K562 (cell line): Measurements from ENCODE around the gene ZFX. TPM values are rescaled to one million over a fixed set of nuclear protein-coding genes. Genes with fewer than 3 reads are reported as not detected.

Experiments used
- DDX20 ChIP-seq: fragments of 450-650 bp; IDR thresholded peaks from 2 replicates; pipeline ENCODE4 v1.6.1; 2016; ENCODE audit warnings: missing genetic modification characterization, low read depth, mild to moderate bottlenecking, missing compliant biosample characterization, moderate library complexity
- RBM34 ChIP-seq: fragments of 200-400 bp; formaldehyde crosslinking; IDR thresholded peaks from 2 replicates; pipeline ENCODE4 v1.6.1; 2018; ENCODE audit warnings: low read length, borderline replicate concordance; ENCODE audit not compliant: insufficient read depth
- SIN3A ChIP-seq, 2 experiments: fragments of 150-350 bp in 1 of 2; IDR thresholded peaks; 2 replicates each; pipeline ENCODE4 v1.6.1; 2011 to 2016; ENCODE audit warnings: borderline replicate concordance in 2 of 2, low read depth in 2 of 2, low read length in 2 of 2, mild to moderate bottlenecking in 2 of 2, moderate library complexity in 2 of 2; ENCODE audit not compliant: control insufficient read depth in 1 of 2
- SMC3 ChIP-seq: conservative IDR thresholded peaks from 2 replicates; pipeline ENCODE4 v1.6.1; 2011; ENCODE audit warnings: low read depth, low read length, improper control_type of control experiment; ENCODE audit not compliant: insufficient read depth
- ZFX ChIP-seq: sonication (generic); formaldehyde crosslinking; IDR thresholded peaks from 2 replicates; pipeline ENCODE4 v1.8.0; 2022; ENCODE audit warnings: mild to moderate bottlenecking, missing genetic modification reagents, moderate library complexity
- ZNF436 ChIP-seq: fragments of 250-450, 450-650 bp; sonication (Bioruptor Pico); formaldehyde crosslinking; IDR thresholded peaks from 2 replicates; pipeline ENCODE4 v1.7.0; 2020; ENCODE audit warnings: mild to moderate bottlenecking
- polyA plus RNA-seq, 8 experiments: library from polyadenylated mRNA; depleted of rRNA in 4 of 8; stranded (reverse) in 5 of 8; unstranded in 3 of 8; fragments of >200 nt; fragmentation: Nextera tagmentation in 2 of 8; fragmentation: Illumina TruSeq in 1 of 8; extraction: Ambion mirVana in 2 of 8; extraction: Trizol in 1 of 8; gene quantifications; 2 replicates each; pipeline versions ENCODE4 v1.2.1 to v1.2.3, GENCODE V29; 2011 to 2014; ENCODE audit warnings: inconsistent platforms in 1 of 8, missing spikeins in 1 of 8
- total RNA-seq, 7 experiments: library from RNA; depleted of rRNA in 6 of 7; stranded (reverse); fragments of >200 nt in 6 of 7; fragmentation: Illumina TruSeq in 2 of 7; extraction: Trizol in 2 of 7; gene quantifications; 2 replicates each; pipeline versions ENCODE4 v1.2.1 to v1.2.3, GENCODE V29; 2011 to 2021; ENCODE audit warnings: low replicate concordance in 1 of 7
- TF ChIP-seq, protein P1 (sequence below), 2 experiments: fragments of 450-650 bp in 1 of 2; IDR thresholded peaks; 2 replicates each; pipeline ENCODE4 v1.6.1; 2011 to 2017; ENCODE audit warnings: low read depth in 2 of 2, antibody characterized with exemption in 1 of 2, borderline replicate concordance in 1 of 2, low read length in 1 of 2, mild to moderate bottlenecking in 1 of 2, mixed read lengths in 1 of 2; ENCODE audit not compliant: control insufficient read depth in 1 of 2
- TF ChIP-seq, protein P2 (sequence below): fragments of 200-600 bp; sonication (generic); IDR thresholded peaks from one replicate; pipeline ENCODE4 v1.6.1; 2012; ENCODE audit warnings: mild to moderate bottlenecking, low read depth, low read length, inconsistent platforms
- TF ChIP-seq, protein P3 (sequence below): fragments of 450-650 bp; formaldehyde crosslinking; IDR thresholded peaks from 2 replicates; pipeline ENCODE4 v1.4.0; 2020; ENCODE audit warnings: mild to moderate bottlenecking, moderate library complexity

Gene ZFX
- total and polyA plus RNA-seq, 9 of the 15 experiments (the other 6 are each of a cell fraction or from before 2014, with no cell fraction given), result 5.3 to 25.2 (median 11.4) TPM

DNA sequence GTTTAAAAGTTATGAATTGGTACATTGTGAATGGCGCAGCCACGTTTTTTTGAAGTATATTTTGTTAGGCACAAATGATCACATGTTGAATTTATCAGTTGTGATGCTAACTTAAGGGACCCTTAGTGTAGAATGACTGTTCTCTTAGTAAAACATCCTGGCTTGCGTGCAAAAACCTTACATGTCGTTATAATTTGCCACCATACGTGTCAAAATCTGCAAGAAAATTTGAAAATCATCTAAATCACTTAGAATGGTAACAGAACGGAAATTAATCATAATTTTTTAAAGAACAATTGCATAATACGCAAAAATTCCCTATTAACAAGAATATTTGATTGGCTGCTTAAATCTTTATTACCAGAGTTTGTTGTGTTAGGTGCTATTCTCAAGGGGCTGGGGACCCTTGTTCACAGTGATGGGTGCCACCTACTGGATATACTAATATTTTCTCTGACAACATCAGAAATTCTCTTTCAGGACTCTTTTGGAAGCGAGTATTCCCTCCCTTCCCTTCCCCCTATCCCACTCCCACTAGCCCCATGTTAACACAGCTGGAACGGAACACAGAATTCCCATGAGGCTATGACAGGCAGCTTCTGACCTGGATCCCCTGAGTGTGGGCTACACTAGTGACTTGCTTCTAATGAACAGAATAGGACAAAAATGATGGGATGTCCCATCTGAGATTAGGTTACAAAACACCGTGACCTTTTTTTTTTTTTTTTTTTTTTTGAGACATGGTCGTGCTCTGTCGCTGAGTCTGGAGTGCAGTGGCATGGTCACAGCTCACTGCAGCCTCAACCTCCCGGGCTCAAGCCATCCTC, 92.5 kb downstream of the ZFX start (continued):
- TF ChIP-seq, protein P1, sequence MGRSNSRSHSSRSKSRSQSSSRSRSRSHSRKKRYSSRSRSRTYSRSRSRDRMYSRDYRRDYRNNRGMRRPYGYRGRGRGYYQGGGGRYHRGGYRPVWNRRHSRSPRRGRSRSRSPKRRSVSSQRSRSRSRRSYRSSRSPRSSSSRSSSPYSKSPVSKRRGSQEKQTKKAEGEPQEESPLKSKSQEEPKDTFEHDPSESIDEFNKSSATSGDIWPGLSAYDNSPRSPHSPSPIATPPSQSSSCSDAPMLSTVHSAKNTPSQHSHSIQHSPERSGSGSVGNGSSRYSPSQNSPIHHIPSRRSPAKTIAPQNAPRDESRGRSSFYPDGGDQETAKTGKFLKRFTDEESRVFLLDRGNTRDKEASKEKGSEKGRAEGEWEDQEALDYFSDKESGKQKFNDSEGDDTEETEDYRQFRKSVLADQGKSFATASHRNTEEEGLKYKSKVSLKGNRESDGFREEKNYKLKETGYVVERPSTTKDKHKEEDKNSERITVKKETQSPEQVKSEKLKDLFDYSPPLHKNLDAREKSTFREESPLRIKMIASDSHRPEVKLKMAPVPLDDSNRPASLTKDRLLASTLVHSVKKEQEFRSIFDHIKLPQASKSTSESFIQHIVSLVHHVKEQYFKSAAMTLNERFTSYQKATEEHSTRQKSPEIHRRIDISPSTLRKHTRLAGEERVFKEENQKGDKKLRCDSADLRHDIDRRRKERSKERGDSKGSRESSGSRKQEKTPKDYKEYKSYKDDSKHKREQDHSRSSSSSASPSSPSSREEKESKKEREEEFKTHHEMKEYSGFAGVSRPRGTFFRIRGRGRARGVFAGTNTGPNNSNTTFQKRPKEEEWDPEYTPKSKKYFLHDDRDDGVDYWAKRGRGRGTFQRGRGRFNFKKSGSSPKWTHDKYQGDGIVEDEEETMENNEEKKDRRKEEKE (IDR thresholded peaks at IDR 0.05; ENCODE audit: borderline replicate concordance in 1 of 2, control insufficient read depth in 1 of 2, low read depth in 2 of 2, low read length in 1 of 2), result no peak
- TF ChIP-seq ZNF436 (CRISPR knock-in tag) (no peak), ZFX (no peak), RBM34 (no peak), SIN3A (IDR thresholded peaks at IDR 0.05; ENCODE audit: borderline replicate concordance in 2 of 2, control insufficient read depth in 1 of 2, low read depth in 2 of 2, low read length in 2 of 2) (no peak), SMC3 (peak; percentile 35; the same call in 1 of the 2 replicates), DDX20 (tag) (no peak)
- TF ChIP-seq, protein P2, sequence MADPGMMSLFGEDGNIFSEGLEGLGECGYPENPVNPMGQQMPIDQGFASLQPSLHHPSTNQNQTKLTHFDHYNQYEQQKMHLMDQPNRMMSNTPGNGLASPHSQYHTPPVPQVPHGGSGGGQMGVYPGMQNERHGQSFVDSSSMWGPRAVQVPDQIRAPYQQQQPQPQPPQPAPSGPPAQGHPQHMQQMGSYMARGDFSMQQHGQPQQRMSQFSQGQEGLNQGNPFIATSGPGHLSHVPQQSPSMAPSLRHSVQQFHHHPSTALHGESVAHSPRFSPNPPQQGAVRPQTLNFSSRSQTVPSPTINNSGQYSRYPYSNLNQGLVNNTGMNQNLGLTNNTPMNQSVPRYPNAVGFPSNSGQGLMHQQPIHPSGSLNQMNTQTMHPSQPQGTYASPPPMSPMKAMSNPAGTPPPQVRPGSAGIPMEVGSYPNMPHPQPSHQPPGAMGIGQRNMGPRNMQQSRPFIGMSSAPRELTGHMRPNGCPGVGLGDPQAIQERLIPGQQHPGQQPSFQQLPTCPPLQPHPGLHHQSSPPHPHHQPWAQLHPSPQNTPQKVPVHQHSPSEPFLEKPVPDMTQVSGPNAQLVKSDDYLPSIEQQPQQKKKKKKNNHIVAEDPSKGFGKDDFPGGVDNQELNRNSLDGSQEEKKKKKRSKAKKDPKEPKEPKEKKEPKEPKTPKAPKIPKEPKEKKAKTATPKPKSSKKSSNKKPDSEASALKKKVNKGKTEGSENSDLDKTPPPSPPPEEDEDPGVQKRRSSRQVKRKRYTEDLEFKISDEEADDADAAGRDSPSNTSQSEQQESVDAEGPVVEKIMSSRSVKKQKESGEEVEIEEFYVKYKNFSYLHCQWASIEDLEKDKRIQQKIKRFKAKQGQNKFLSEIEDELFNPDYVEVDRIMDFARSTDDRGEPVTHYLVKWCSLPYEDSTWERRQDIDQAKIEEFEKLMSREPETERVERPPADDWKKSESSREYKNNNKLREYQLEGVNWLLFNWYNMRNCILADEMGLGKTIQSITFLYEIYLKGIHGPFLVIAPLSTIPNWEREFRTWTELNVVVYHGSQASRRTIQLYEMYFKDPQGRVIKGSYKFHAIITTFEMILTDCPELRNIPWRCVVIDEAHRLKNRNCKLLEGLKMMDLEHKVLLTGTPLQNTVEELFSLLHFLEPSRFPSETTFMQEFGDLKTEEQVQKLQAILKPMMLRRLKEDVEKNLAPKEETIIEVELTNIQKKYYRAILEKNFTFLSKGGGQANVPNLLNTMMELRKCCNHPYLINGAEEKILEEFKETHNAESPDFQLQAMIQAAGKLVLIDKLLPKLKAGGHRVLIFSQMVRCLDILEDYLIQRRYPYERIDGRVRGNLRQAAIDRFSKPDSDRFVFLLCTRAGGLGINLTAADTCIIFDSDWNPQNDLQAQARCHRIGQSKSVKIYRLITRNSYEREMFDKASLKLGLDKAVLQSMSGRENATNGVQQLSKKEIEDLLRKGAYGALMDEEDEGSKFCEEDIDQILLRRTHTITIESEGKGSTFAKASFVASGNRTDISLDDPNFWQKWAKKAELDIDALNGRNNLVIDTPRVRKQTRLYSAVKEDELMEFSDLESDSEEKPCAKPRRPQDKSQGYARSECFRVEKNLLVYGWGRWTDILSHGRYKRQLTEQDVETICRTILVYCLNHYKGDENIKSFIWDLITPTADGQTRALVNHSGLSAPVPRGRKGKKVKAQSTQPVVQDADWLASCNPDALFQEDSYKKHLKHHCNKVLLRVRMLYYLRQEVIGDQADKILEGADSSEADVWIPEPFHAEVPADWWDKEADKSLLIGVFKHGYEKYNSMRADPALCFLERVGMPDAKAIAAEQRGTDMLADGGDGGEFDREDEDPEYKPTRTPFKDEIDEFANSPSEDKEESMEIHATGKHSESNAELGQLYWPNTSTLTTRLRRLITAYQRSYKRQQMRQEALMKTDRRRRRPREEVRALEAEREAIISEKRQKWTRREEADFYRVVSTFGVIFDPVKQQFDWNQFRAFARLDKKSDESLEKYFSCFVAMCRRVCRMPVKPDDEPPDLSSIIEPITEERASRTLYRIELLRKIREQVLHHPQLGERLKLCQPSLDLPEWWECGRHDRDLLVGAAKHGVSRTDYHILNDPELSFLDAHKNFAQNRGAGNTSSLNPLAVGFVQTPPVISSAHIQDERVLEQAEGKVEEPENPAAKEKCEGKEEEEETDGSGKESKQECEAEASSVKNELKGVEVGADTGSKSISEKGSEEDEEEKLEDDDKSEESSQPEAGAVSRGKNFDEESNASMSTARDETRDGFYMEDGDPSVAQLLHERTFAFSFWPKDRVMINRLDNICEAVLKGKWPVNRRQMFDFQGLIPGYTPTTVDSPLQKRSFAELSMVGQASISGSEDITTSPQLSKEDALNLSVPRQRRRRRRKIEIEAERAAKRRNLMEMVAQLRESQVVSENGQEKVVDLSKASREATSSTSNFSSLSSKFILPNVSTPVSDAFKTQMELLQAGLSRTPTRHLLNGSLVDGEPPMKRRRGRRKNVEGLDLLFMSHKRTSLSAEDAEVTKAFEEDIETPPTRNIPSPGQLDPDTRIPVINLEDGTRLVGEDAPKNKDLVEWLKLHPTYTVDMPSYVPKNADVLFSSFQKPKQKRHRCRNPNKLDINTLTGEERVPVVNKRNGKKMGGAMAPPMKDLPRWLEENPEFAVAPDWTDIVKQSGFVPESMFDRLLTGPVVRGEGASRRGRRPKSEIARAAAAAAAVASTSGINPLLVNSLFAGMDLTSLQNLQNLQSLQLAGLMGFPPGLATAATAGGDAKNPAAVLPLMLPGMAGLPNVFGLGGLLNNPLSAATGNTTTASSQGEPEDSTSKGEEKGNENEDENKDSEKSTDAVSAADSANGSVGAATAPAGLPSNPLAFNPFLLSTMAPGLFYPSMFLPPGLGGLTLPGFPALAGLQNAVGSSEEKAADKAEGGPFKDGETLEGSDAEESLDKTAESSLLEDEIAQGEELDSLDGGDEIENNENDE, result no peak
- TF ChIP-seq, protein P3, sequence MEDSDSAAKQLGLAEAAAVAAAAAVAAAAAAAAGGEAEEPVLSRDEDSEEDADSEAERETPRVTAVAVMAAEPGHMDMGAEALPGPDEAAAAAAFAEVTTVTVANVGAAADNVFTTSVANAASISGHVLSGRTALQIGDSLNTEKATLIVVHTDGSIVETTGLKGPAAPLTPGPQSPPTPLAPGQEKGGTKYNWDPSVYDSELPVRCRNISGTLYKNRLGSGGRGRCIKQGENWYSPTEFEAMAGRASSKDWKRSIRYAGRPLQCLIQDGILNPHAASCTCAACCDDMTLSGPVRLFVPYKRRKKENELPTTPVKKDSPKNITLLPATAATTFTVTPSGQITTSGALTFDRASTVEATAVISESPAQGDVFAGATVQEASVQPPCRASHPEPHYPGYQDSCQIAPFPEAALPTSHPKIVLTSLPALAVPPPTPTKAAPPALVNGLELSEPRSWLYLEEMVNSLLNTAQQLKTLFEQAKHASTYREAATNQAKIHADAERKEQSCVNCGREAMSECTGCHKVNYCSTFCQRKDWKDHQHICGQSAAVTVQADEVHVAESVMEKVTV (CRISPR knock-in tag), result 0 out of 2 replicates have a peak, but pooled peaks have one; percentile 17
